NCI-H510A (cell line): Measurements from ENCODE around the gene WDR72.
"Not testable (repeated sequence)": the region's sequence is repeated elsewhere in the genome, so short reads cannot be mapped to it uniquely, and the experiment has no call there.

Experiments
- DNase-seq: peaks from one replicate; lab custom pipeline; 2025; lab: John Stamatoyannopoulos, UW

WDR72 gene

DNA sequence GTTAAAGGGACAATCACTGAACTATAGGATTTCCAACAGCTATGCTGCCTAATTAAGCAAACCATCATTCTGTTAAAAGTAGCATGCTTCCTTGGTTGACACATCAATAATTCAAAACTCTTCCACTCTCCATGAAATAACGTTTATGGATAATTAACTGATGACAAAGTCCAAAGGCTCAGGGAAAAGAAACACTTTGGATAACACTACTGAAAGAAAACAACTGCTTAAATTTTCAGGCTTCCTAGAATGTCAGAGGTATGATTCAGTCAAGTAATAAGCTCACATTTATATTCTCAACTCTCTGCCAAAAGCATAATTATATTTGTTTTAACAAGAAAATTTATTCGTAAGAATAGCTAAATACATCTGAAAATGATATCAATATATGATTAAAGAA lies 49.6 kb downstream of the WDR72 start:
- DNase-seq: no peak

GRCh38 chr15:53695365-53695764 lies 64.1 kb downstream of the WDR72 start:
- no peak for DNase-seq

GRCh38 chr15:53694476-53694874 lies 65.0 kb downstream of the WDR72 start:
- no peak for DNase-seq

GRCh38 chr15:53693729-53694475 lies 65.6 kb downstream of the WDR72 start:
- DNase-seq: no peak

DNA sequence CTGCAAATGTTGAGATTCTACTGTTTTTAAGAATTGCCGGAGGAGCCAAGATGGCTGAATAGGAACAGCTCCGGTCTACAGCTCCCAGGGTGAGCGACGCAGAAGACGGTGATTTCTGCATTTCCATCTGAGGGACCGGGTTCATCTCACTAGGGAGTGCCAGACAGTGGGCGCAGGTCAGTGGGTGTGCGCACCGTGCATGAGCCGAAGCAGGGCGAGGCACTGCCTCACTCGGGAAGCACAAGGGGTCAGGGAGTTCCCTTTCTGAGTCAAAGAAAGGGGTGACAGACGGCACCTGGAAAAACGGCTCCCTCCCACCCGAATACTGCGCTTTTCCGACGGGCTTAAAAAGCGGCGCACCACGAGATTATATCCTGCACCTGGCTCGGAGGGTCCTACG lies 75.3 kb downstream of the WDR72 start:
- DNase-seq: not testable (repeated sequence)

DNA sequence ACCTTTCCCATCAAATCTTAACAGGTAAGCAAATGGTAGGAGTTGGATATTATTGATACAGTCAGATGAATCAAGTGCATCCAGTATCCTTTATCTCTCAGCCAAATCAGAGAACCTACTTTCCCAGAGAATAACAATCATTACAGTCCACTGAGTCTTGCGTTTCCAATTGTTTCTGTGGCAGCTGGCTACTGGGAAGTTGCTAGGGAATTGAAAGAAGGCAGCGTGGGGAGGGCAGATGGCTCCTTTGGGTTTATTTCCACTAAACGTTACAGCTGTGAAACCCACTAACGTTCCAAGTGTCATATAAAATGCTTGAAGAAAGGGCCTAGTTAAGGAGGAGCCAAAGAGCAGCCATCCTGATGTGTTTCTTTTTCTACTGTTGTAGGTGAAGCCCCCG lies 78.4 kb downstream of the WDR72 start:
- DNase-seq: no peak

- DNase-seq: no peak
Measured at GRCh38 chr15:53675832-53676231, 83.6 kb downstream of the WDR72 start.

DNA sequence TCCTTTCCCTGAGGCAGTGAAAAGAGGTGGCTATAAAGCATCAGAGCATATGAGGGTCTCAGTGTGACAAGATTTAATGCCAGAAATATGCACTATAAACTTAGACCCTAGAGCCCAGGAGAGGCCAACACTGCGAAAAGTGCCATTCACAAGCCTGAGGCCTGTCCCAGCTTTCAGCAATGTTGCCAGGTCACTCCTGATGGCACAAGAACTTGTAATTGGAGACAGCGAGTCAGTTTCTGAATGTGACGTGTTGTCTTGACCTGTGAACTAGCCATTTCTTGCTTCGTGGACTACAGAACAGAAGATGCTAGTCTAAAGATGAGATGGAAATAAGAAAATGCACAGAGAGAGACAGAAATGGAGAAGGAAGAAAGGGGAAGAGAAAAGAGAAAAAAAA lies 87.9 kb downstream of the WDR72 start:
- no peak for DNase-seq

GRCh38 chr15:53670701-53671100 lies 88.8 kb downstream of the WDR72 start:
- DNase-seq: no peak

DNA sequence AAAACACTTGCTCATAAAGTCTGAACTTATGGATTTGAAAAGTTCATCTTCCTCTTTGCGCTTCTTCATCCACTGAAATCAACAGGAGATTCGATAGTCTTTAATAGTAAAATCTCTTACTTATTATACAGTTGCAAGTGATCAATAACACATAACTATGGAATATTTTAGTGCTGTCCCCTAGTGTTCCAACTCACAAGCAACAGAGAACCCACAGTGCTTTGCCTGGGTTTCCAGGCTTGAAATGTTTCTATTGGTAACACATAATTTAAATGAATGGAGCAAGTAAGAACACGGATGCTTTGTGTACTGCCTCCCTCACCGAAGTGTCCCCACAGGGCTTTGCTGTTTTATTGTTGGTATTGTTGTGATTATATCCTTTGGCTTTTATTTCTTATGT lies 93.5 kb downstream of the WDR72 start:
- no peak for DNase-seq

- DNase-seq: peak; percentile 68
Measured at GRCh38 chr15:53658827-53659555, 100.5 kb downstream of the WDR72 start.

GRCh38 chr15:53658255-53658654 lies 101.2 kb downstream of the WDR72 start:
- DNase-seq: no peak

- DNase-seq: no peak
Measured at GRCh38 chr15:53648934-53649333, 110.5 kb downstream of the WDR72 start.

DNA sequence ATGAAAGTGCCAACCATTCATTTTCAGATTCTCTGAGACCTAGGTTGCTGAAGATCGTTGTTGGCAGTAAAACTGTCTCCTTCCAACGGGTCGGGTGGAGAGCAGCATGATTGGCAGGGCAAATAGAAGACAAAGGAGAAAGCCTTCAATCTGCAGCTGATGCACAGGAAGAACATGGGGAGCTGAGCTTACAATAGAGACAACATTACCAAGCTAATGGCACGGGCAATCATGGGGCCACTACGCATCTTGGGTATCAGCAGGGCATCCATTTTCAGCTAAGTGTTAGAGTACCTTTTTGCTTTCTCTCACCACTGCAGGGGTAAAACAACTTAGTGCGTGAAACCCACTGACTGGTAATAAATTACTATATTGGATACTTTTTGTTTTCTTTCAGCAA lies 114.8 kb downstream of the WDR72 start:
- DNase-seq: no peak

- no peak for DNase-seq
Measured at GRCh38 chr15:53634517-53635106, 124.9 kb downstream of the WDR72 start.

- DNase-seq: no peak
Measured at GRCh38 chr15:53627279-53627678, 132.2 kb downstream of the WDR72 start.

GRCh38 chr15:53625962-53626845 lies 133.3 kb downstream of the WDR72 start:
- DNase-seq: no peak

- DNase-seq: no peak
Measured at GRCh38 chr15:53625260-53625659, 134.2 kb downstream of the WDR72 start.

- no peak for DNase-seq
Measured at GRCh38 chr15:53618461-53618860, 141.0 kb downstream of the WDR72 start.

GRCh38 chr15:53611145-53611920 lies 148.1 kb downstream of the WDR72 start:
- DNase-seq: no peak

DNA sequence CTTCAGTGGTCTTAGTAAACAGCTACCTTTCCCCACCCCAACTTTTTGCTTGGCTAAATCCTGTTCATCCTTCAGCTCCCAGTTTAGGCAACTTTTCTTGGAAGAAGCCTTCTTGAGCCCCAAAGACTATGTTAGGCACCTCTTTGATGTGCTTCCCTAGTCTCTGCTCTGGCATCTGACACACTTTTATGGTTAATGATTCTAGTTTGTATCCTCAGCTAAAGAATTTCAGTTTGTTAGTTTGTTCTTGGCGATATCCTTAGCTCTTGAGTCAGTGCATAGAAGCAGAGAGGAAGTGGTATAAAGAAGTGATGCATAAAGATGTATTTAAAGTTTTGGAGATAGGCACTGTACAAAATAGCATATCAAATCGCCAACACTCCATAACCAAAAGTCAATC lies 168.4 kb downstream of the WDR72 start:
- no peak for DNase-seq
